Liver (tissue), 9 donors: ENCODE measurements around the gene CST7. TPM values are rescaled to one million over a fixed set of nuclear protein-coding genes. Genes with fewer than 3 reads are reported as not detected.

Experiments
- DNase-seq: peaks from one replicate; pipeline ENCODE4 v3.0.0-alpha.2; 2017; ENCODE audit warnings: low spot score
- H3K27ac ChIP-seq, 2 donors: one replicate each; pipeline ENCODE4 v1.7.0; 2013; ENCODE audit warnings: inconsistent platforms in 2 of 2, low read length in 2 of 2, control low read depth in 1 of 2, low read depth in 1 of 2, mild to moderate bottlenecking in 1 of 2
- H3K27me3 ChIP-seq, 4 donors: one replicate each; pipeline versions ENCODE4 v1.6.1 to v1.7.0; 2013; ENCODE audit warnings: low read length in 3 of 4, inconsistent platforms in 1 of 4, mild to moderate bottlenecking in 1 of 4, moderate library complexity in 1 of 4; ENCODE audit not compliant: control insufficient read depth in 4 of 4, insufficient read depth in 4 of 4
- H3K36me3 ChIP-seq, 4 donors: one replicate each; pipeline versions ENCODE4 v1.6.1 to v1.7.0; 2013; ENCODE audit warnings: low read length in 3 of 4, mild to moderate bottlenecking in 3 of 4, low read depth in 1 of 4, moderate library complexity in 1 of 4; ENCODE audit not compliant: control insufficient read depth in 4 of 4, insufficient read depth in 3 of 4
- H3K4me1 ChIP-seq, 4 donors: one replicate each; pipeline versions ENCODE4 v1.6.1 to v1.7.0; 2013; ENCODE audit warnings: low read length in 3 of 4, mild to moderate bottlenecking in 3 of 4, moderate library complexity in 1 of 4; ENCODE audit not compliant: control insufficient read depth in 4 of 4, insufficient read depth in 4 of 4
- H3K4me3 ChIP-seq, 3 donors: one replicate each; pipeline versions ENCODE4 v1.6.1 to v1.7.0; 2013; ENCODE audit warnings: low read length in 3 of 3, control low read depth in 1 of 3, low read depth in 1 of 3, mild to moderate bottlenecking in 1 of 3
- H3K9ac ChIP-seq, 2 donors: one replicate each; pipeline ENCODE4 v1.7.0; 2013; ENCODE audit warnings: low read length in 2 of 2, mild to moderate bottlenecking in 2 of 2, moderate library complexity in 2 of 2, control low read depth in 1 of 2, low read depth in 1 of 2
- H3K9me3 ChIP-seq, 4 donors: one replicate each; pipeline versions ENCODE4 v1.6.1 to v1.7.0; 2013; ENCODE audit warnings: low read length in 3 of 4; ENCODE audit not compliant: control insufficient read depth in 4 of 4
- EGR1 ChIP-seq, 2 donors: IDR thresholded peaks; 2 replicates each; pipeline ENCODE4 v1.6.1; 2016 to 2018; ENCODE audit warnings: antibody characterized with exemption in 2 of 2, low read depth in 2 of 2
- FOXA1 ChIP-seq: IDR thresholded peaks from 2 replicates; pipeline ENCODE4 v1.6.1; 2016; ENCODE audit warnings: antibody characterized with exemption
- GABPA ChIP-seq, 2 donors: IDR thresholded peaks in 1 of 2; conservative IDR thresholded peaks in 1 of 2; 2 replicates each; pipeline ENCODE4 v1.6.1; 2016; ENCODE audit warnings: antibody characterized with exemption in 2 of 2, mild to moderate bottlenecking in 1 of 2, moderate library complexity in 1 of 2
- HNF4A ChIP-seq, 2 donors: conservative IDR thresholded peaks; 2 replicates each; pipeline ENCODE4 v1.6.1; 2016; ENCODE audit warnings: antibody characterized with exemption in 2 of 2, mild to moderate bottlenecking in 2 of 2
- HNF4G ChIP-seq: IDR thresholded peaks from 2 replicates; pipeline ENCODE4 v1.6.1; 2016; ENCODE audit warnings: antibody characterized with exemption
- JUND ChIP-seq, 2 donors: IDR thresholded peaks; 2 replicates each; pipeline ENCODE4 v1.6.1; 2016; ENCODE audit warnings: antibody characterized with exemption in 2 of 2
- NR2F2 ChIP-seq: IDR thresholded peaks from 2 replicates; pipeline ENCODE4 v1.6.1; 2016; ENCODE audit warnings: antibody characterized with exemption
- RAD21 ChIP-seq, 2 donors: IDR thresholded peaks; 2 replicates each; pipeline ENCODE4 v1.6.1; 2016; ENCODE audit warnings: antibody characterized with exemption in 2 of 2, mild to moderate bottlenecking in 2 of 2
- RXRA ChIP-seq, 2 donors: IDR thresholded peaks; 2 replicates each; pipeline ENCODE4 v1.6.1; 2017 to 2018; ENCODE audit warnings: antibody characterized with exemption in 2 of 2, mild to moderate bottlenecking in 1 of 2
- SP1 ChIP-seq: IDR thresholded peaks from 2 replicates; pipeline ENCODE4 v1.6.1; 2018; ENCODE audit warnings: antibody characterized with exemption, mild to moderate bottlenecking
- TAF1 ChIP-seq: conservative IDR thresholded peaks from 2 replicates; pipeline ENCODE4 v1.6.1; 2016; ENCODE audit warnings: antibody characterized with exemption, mild to moderate bottlenecking
- YY1 ChIP-seq: IDR thresholded peaks from 2 replicates; pipeline ENCODE4 v1.6.1; 2016; ENCODE audit warnings: antibody characterized with exemption, mild to moderate bottlenecking
- WGBS: extraction: QIAGEN DNeasy Blood & Tissue Kit; methylation state at CpG from one replicate; pipeline ENCODE4 v1.1.7; 2013; 5-methylcytosine and 5-hydroxymethylcytosine counted together
- polyA plus RNA-seq, 2 donors: library from polyadenylated mRNA; stranded (reverse) in 1 of 2; unstranded in 1 of 2; fragments of 200-250 nt in 1 of 2; fragments of >200 nt in 1 of 2; fragmentation: Nextera tagmentation in 1 of 2; extraction: Ambion mirVana in 1 of 2; gene quantifications; one replicate each; pipeline versions ENCODE4 v1.2.1 to v1.2.3, GENCODE V29; 2013 to 2015
- total RNA-seq, 2 donors: library from RNA; depleted of rRNA; stranded (reverse); fragments of >200 nt; gene quantifications; one replicate each; pipeline ENCODE4 v1.2.3, GENCODE V29; 2014
- TF ChIP-seq, protein P1 (sequence below): IDR thresholded peaks from 2 replicates; pipeline ENCODE4 v1.6.1; 2016; ENCODE audit warnings: antibody characterized with exemption
- TF ChIP-seq, protein P2 (sequence below): IDR thresholded peaks from 2 replicates; pipeline ENCODE4 v1.6.1; 2016; ENCODE audit warnings: antibody characterized with exemption
- TF ChIP-seq, protein P3 (sequence below): fragments of 150-350 bp; IDR thresholded peaks from 2 replicates; pipeline ENCODE4 v1.5.1; 2017; ENCODE audit warnings: improper control_type of control experiment, low read depth, low read length; ENCODE audit not compliant: missing input control
- TF ChIP-seq, protein P4 (sequence below): IDR thresholded peaks from 2 replicates; pipeline ENCODE4 v1.6.1; 2016; ENCODE audit warnings: antibody characterized with exemption
- TF ChIP-seq, protein P5 (sequence below): IDR thresholded peaks from 2 replicates; pipeline ENCODE4 v1.6.1; 2016; ENCODE audit warnings: antibody characterized with exemption, mild to moderate bottlenecking
- donor health status: healthy.
- donor health status: healthy.
- donor health status: healthy.
- donor health status: healthy.
- donor health status: healthy.

Gene CST7
- total and polyA plus RNA-seq, 4 donors: 1.5 to 15.1 (median 2.7) TPM

DNA sequence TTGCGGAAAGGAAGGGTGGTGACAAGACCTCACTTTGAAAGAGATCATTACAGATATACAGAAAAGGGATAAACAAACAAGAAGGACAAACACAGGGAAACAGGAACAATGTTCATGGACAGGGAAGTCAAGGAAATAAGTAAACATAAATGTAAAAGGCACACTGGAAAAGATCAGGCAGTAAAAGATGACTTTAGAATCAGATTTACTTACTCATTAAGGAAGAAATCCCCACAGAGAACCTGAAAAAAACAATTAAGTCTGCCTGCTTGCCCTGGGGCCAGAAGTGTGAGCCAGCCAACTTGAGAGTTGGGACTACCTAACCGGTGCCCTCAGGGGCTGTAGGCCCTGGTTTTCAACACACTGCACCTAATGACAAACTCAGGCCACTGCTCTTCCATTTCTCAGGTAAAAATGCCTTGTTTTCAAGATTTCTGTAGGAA is 41.8 kb downstream of the CST7 start:
- Histone ChIP-seq H3K9me3 (no peaks in the 10 kb centered on the region), H3K27ac (peak overlapping the region; percentile 91 to 95), H3K4me3 (peak overlapping the region; percentile 80 to 96 (median 93)), H3K27me3 (no peaks in the 10 kb centered on the region), H3K36me3 (no peaks in the 10 kb centered on the region), H3K4me1 (peaks cover 9 to 67% (median 52%) of the 10 kb centered on the region in 4 donors), H3K9ac (peak overlapping the region; percentile 67 to 83)
- no peak for DNase-seq
- TF ChIP-seq, protein P1, sequence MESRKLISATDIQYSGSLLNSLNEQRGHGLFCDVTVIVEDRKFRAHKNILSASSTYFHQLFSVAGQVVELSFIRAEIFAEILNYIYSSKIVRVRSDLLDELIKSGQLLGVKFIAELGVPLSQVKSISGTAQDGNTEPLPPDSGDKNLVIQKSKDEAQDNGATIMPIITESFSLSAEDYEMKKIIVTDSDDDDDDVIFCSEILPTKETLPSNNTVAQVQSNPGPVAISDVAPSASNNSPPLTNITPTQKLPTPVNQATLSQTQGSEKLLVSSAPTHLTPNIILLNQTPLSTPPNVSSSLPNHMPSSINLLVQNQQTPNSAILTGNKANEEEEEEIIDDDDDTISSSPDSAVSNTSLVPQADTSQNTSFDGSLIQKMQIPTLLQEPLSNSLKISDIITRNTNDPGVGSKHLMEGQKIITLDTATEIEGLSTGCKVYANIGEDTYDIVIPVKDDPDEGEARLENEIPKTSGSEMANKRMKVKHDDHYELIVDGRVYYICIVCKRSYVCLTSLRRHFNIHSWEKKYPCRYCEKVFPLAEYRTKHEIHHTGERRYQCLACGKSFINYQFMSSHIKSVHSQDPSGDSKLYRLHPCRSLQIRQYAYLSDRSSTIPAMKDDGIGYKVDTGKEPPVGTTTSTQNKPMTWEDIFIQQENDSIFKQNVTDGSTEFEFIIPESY: peak; percentile 49
- peak; percentile 24 for TF ChIP-seq SP1
- TF ChIP-seq, protein P2, sequence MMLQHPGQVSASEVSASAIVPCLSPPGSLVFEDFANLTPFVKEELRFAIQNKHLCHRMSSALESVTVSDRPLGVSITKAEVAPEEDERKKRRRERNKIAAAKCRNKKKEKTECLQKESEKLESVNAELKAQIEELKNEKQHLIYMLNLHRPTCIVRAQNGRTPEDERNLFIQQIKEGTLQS: no peak
- TF ChIP-seq, protein P3, sequence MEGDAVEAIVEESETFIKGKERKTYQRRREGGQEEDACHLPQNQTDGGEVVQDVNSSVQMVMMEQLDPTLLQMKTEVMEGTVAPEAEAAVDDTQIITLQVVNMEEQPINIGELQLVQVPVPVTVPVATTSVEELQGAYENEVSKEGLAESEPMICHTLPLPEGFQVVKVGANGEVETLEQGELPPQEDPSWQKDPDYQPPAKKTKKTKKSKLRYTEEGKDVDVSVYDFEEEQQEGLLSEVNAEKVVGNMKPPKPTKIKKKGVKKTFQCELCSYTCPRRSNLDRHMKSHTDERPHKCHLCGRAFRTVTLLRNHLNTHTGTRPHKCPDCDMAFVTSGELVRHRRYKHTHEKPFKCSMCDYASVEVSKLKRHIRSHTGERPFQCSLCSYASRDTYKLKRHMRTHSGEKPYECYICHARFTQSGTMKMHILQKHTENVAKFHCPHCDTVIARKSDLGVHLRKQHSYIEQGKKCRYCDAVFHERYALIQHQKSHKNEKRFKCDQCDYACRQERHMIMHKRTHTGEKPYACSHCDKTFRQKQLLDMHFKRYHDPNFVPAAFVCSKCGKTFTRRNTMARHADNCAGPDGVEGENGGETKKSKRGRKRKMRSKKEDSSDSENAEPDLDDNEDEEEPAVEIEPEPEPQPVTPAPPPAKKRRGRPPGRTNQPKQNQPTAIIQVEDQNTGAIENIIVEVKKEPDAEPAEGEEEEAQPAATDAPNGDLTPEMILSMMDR: no peak
- TF ChIP-seq HNF4G: no peak
- peak in 1 of 2 donors; percentile 24 for TF ChIP-seq HNF4A (conservative IDR thresholded peaks at IDR 0.05)
- no peak for TF ChIP-seq GABPA (IDR thresholded peaks at IDR 0.05 in 1 of 2, conservative IDR thresholded peaks at IDR 0.05 in 1 of 2)
- TF ChIP-seq RXRA (IDR thresholded peaks at IDR 0.05): no peak
- TF ChIP-seq RAD21 (IDR thresholded peaks at IDR 0.05): peak in 1 of 2 donors; percentile 12
- peak; percentile 17 for TF ChIP-seq TAF1
- TF ChIP-seq NR2F2: no peak
- TF ChIP-seq, protein P4, sequence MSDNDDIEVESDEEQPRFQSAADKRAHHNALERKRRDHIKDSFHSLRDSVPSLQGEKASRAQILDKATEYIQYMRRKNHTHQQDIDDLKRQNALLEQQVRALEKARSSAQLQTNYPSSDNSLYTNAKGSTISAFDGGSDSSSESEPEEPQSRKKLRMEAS: peak; percentile 55
- TF ChIP-seq FOXA1: no peak
- TF ChIP-seq YY1: no peak
- 50% methylated on average over 2 of the region's 2 CpGs for WGBS

DNA sequence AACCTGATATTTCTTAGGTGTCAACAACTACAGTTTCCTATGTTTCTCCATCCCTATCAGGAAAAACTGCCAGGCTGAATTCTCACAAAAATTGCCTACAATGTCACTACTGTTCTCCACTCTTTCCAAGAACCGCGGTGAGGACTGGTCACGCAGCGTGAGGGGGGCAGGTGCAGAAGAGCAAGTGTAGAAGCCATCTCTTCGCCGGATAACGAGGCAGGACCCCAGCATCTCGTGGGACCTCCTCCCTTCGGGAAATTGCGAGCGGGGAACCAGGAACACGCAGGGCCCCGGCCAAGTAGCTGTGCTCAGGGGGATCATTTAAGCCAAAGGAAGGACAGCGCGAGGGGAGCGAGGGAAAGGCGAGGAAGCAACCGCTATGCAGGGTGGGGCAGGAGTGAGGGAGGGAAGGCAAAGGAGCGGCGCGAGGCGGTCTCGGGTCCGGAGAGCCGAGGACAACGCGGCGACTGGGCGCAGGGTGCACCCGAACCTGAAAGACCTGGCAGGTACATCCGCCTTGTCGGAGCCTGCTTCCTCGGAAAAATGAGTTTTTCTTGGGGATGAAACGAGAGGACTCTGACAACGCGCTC is 42.9 kb downstream of the CST7 start:
- Histone ChIP-seq H3K9me3 (no peaks in the 10 kb centered on the region), H3K4me1 (peaks cover 1 to 55% (median 40%) of the 10 kb centered on the region in 4 donors), H3K4me3 (peak overlapping the region; percentile 80 to 96 (median 93)), H3K9ac (peak overlapping the region; percentile 77 to 83), H3K27ac (peak overlapping the region; percentile 91 to 95), H3K36me3 (no peaks in the 10 kb centered on the region), H3K27me3 (no peaks in the 10 kb centered on the region)
- peak; percentile 59 for DNase-seq
- no peak for TF ChIP-seq SP1
- TF ChIP-seq JUND (IDR thresholded peaks at IDR 0.05): no peak
- no peak for TF ChIP-seq EGR1 (IDR thresholded peaks at IDR 0.05; ENCODE audit: low read depth in 2 of 2)
- TF ChIP-seq NR2F2: no peak
- no peak for TF ChIP-seq RXRA (IDR thresholded peaks at IDR 0.05)
- TF ChIP-seq, protein P4: no peak
- TF ChIP-seq, protein P5, sequence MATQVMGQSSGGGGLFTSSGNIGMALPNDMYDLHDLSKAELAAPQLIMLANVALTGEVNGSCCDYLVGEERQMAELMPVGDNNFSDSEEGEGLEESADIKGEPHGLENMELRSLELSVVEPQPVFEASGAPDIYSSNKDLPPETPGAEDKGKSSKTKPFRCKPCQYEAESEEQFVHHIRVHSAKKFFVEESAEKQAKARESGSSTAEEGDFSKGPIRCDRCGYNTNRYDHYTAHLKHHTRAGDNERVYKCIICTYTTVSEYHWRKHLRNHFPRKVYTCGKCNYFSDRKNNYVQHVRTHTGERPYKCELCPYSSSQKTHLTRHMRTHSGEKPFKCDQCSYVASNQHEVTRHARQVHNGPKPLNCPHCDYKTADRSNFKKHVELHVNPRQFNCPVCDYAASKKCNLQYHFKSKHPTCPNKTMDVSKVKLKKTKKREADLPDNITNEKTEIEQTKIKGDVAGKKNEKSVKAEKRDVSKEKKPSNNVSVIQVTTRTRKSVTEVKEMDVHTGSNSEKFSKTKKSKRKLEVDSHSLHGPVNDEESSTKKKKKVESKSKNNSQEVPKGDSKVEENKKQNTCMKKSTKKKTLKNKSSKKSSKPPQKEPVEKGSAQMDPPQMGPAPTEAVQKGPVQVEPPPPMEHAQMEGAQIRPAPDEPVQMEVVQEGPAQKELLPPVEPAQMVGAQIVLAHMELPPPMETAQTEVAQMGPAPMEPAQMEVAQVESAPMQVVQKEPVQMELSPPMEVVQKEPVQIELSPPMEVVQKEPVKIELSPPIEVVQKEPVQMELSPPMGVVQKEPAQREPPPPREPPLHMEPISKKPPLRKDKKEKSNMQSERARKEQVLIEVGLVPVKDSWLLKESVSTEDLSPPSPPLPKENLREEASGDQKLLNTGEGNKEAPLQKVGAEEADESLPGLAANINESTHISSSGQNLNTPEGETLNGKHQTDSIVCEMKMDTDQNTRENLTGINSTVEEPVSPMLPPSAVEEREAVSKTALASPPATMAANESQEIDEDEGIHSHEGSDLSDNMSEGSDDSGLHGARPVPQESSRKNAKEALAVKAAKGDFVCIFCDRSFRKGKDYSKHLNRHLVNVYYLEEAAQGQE: no peak
- TF ChIP-seq, protein P2: no peak
- TF ChIP-seq, protein P1: no peak
- no peak for TF ChIP-seq FOXA1
- TF ChIP-seq RAD21 (IDR thresholded peaks at IDR 0.05): no peak
- WGBS: under 1% methylated on average over 36 of the region's 36 CpGs
